Endodermal cell (in vitro differentiated cells): ENCODE data around the gene PTPRM. TPM values are rescaled to one million over a fixed set of nuclear protein-coding genes. Genes with fewer than 3 reads are reported as not detected.

Source experiments
- DNase-seq: peaks from one replicate; pipeline ENCODE4 v3.0.0-alpha.2; 2017
- H3K27ac ChIP-seq: 2 replicates; pipeline ENCODE4 v1.5.1; 2013; ENCODE audit warnings: mild to moderate bottlenecking, low read depth, low read length, moderate library complexity
- H3K27me3 ChIP-seq: 2 replicates; pipeline ENCODE4 v1.6.1; 2013; ENCODE audit warnings: mild to moderate bottlenecking, low read length, moderate library complexity; ENCODE audit not compliant: insufficient read depth, control insufficient read depth, poor library complexity, severe bottlenecking
- H3K36me3 ChIP-seq: 2 replicates; pipeline ENCODE4 v1.7.0; 2013; ENCODE audit warnings: mild to moderate bottlenecking, low read length, moderate library complexity; ENCODE audit not compliant: control insufficient read depth, insufficient read depth
- H3K4me1 ChIP-seq: one replicate; pipeline ENCODE4 v1.7.0; 2013; ENCODE audit warnings: low read length; ENCODE audit not compliant: control insufficient read depth, insufficient read depth
- H3K4me3 ChIP-seq: 2 replicates; pipeline ENCODE4 v1.5.1; 2013; ENCODE audit warnings: mild to moderate bottlenecking, low read length, moderate library complexity
- H3K9ac ChIP-seq: 2 replicates; pipeline ENCODE4 v1.6.1; 2013; ENCODE audit warnings: mild to moderate bottlenecking, low read length, moderate library complexity; ENCODE audit not compliant: poor library complexity, severe bottlenecking; ENCODE audit errors: extremely low read depth
- H3K9me3 ChIP-seq: 2 replicates; pipeline ENCODE4 v1.6.1; 2013; ENCODE audit warnings: mild to moderate bottlenecking, low read length, moderate library complexity; ENCODE audit not compliant: control insufficient read depth
- H3K27ac Mint-ChIP-seq: 2 replicates; pipeline ENCODE4 v1.8.0; 2020; ENCODE audit warnings: mixed read lengths
- H3K27me3 Mint-ChIP-seq: 2 replicates; pipeline ENCODE4 v1.8.0; 2021; ENCODE audit warnings: mild to moderate bottlenecking, mixed read lengths; ENCODE audit not compliant: insufficient read depth
- H3K36me3 Mint-ChIP-seq: 2 replicates; pipeline ENCODE4 v1.8.0; 2020; ENCODE audit warnings: low read depth, mixed read lengths
- H3K4me1 Mint-ChIP-seq: 2 replicates; pipeline ENCODE4 v1.8.0; 2020; ENCODE audit warnings: mixed read lengths
- H3K4me3 Mint-ChIP-seq: 2 replicates; pipeline ENCODE4 v1.8.0; 2020; ENCODE audit warnings: mild to moderate bottlenecking, moderate library complexity, mixed read lengths
- H3K9me3 Mint-ChIP-seq: 2 replicates; pipeline ENCODE4 v1.8.0; 2020; ENCODE audit warnings: mild to moderate bottlenecking, mixed read lengths
- CTCF ChIP-seq: fragments of 200-600 bp; sonication (generic); conservative IDR thresholded peaks from 2 replicates; pipeline ENCODE4 v1.5.0; 2021; ENCODE audit warnings: antibody characterized with exemption, mild to moderate bottlenecking
- WGBS, 2 experiments: methylation state at CpG; one replicate each; pipeline versions ENCODE4 v1.1.5 to v1.1.7; 2013; ENCODE audit warnings: missing lambda C conversion rate in 2 of 2, mixed read lengths in 1 of 2; ENCODE audit not compliant: insufficient coverage in 1 of 2, insufficient read length in 1 of 2; 5-methylcytosine and 5-hydroxymethylcytosine counted together
- total RNA-seq, 2 donors: library from RNA; stranded (reverse); fragmentation: NEBNext Ultra II Directional in 1 of 2; extraction: Animal tissue kit (Norgen Biotek cat#: 25700) in 1 of 2; gene quantifications; 2 replicates in 1 of 2; 3 replicates in 1 of 2; pipeline ENCODE4 v1.2.1, GENCODE V29; 2021

Gene PTPRM
- total RNA-seq, 2 donors from 2014 or later, result 47.2 to 57.6 TPM

GRCh38 chr18:8422391-8422790, 855.3 kb downstream of the PTPRM start:
- Histone ChIP-seq H3K27me3 (no peaks in the 10 kb centered on the region), H3K9ac (no peak overlapping the region), H3K36me3 (no peaks in the 10 kb centered on the region), H3K9me3 (no peaks in the 10 kb centered on the region), H3K4me3 (no peak overlapping the region), H3K4me1 (peaks cover 9% of the 10 kb centered on the region), H3K27ac (no peak overlapping the region)
- no peak for TF ChIP-seq CTCF
- 94 to 100% methylated on average over 2 to 3 of the region's 3 CpGs for WGBS, 2 experiments
- Mint-ChIP-seq H3K36me3 (no peaks in the 10 kb centered on the region), H3K9me3 (no peaks in the 10 kb centered on the region), H3K4me1 (peaks cover 19% of the 10 kb centered on the region), H3K4me3 (no peak overlapping the region), H3K27me3 (peaks cover 2% of the 10 kb centered on the region), H3K27ac (no peak overlapping the region)
- no peak for DNase-seq

DNA sequence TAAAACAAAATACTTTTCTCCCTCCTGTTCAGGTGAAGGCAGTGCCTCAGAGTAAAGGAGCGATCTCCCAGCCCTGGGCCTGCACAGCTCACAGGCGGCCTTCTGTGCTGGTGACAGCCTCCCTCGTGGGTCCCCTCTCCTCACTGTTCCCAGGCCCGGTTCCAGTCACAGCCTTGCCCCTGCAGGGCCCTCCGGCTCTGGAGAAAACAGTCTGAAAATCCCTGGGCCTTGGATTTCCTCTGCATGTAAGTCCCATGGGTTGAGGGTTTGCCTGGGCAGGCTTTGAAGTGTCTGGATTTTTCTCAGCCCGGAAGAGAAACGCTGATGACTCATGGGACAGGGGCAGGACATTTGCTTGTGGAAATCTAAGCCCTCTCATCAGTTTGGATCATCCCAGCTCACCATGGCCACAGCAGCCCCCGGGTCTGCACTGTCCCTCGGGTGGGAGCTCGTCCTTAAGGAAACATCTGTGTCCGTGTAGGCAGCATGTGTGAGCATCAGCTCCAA, 856.0 kb downstream of the PTPRM start:
- peaks cover 19% of the 10 kb centered on the region for H3K4me1 Mint-ChIP-seq
- no peak overlapping the region for H3K27ac ChIP-seq
- H3K36me3 ChIP-seq, result no peaks in the 10 kb centered on the region
- H3K9me3 Mint-ChIP-seq, result no peaks in the 10 kb centered on the region
- H3K27me3 ChIP-seq, result no peaks in the 10 kb centered on the region
- no peak for DNase-seq
- no peak overlapping the region for H3K4me3 ChIP-seq
- 69 to 86% methylated on average over 6 to 11 of the region's 11 CpGs for WGBS, 2 experiments
- no peak overlapping the region for H3K27ac Mint-ChIP-seq
- no peaks in the 10 kb centered on the region for H3K27me3 Mint-ChIP-seq
- no peaks in the 10 kb centered on the region for H3K9me3 ChIP-seq
- no peak overlapping the region for H3K9ac ChIP-seq
- H3K4me3 Mint-ChIP-seq, result no peak overlapping the region
- peaks cover 9% of the 10 kb centered on the region for H3K4me1 ChIP-seq
- TF ChIP-seq CTCF, result no peak
- H3K36me3 Mint-ChIP-seq, result no peaks in the 10 kb centered on the region

GRCh38 chr18:8424481-8424880, 857.4 kb downstream of the PTPRM start:
- no peak overlapping the region for H3K4me3 Mint-ChIP-seq
- no peaks in the 10 kb centered on the region for H3K27me3 ChIP-seq
- H3K4me3 ChIP-seq, result no peak overlapping the region
- no peak overlapping the region for H3K27ac Mint-ChIP-seq
- no peaks in the 10 kb centered on the region for H3K36me3 ChIP-seq
- no peak overlapping the region for H3K9ac ChIP-seq
- DNase-seq, result peak; percentile 76
- H3K4me1 Mint-ChIP-seq, result peaks cover 19% of the 10 kb centered on the region
- H3K9me3 Mint-ChIP-seq, result no peaks in the 10 kb centered on the region
- H3K27me3 Mint-ChIP-seq, result no peaks in the 10 kb centered on the region
- H3K36me3 Mint-ChIP-seq, result no peaks in the 10 kb centered on the region
- WGBS, 2 experiments, result 39 to 47% methylated on average over 3 to 7 of the region's 7 CpGs
- H3K9me3 ChIP-seq, result no peaks in the 10 kb centered on the region
- peaks cover 9% of the 10 kb centered on the region for H3K4me1 ChIP-seq
- no peak overlapping the region for H3K27ac ChIP-seq
- peak; percentile 14 for TF ChIP-seq CTCF
